Upper lobe of left lung (tissue), 6 donors: Measurements from ENCODE around the gene ZIC4. TPM values are rescaled to one million over a fixed set of nuclear protein-coding genes. Genes with fewer than 3 reads are reported as not detected.

Experiments used
- ATAC-seq, 2 donors: fragments of 200-7000 bp; cut with Tn5 transposase; one replicate each; pipeline ENCODE4 v1.9.1; 2022; ENCODE audit warnings: mild to moderate bottlenecking in 2 of 2, moderate library complexity in 2 of 2; ENCODE audit not compliant: low FRiP score in 2 of 2
- DNase-seq, 2 donors: peaks; one replicate each; pipeline ENCODE4 v3.0.0-alpha.2; 2019 to 2020
- H3K27ac ChIP-seq, 4 donors: fragments of 200-600 bp; sonication (generic); one replicate each; pipeline ENCODE4 v1.5.1; 2016 to 2019
- H3K27me3 ChIP-seq, 4 donors: fragments of 200-600 bp; sonication (generic); one replicate each; pipeline ENCODE4 v1.5.1; 2017 to 2019
- H3K36me3 ChIP-seq, 4 donors: fragments of 200-600 bp; sonication (generic); one replicate each; pipeline ENCODE4 v1.5.1; 2016 to 2019
- H3K4me1 ChIP-seq, 4 donors: fragments of 200-600 bp; sonication (generic); one replicate each; pipeline ENCODE4 v1.5.1; 2018 to 2019
- H3K4me3 ChIP-seq, 4 donors: fragments of 200-600 bp; sonication (generic); one replicate each; pipeline ENCODE4 v1.5.1; 2017 to 2019; ENCODE audit warnings: mild to moderate bottlenecking in 2 of 4, moderate library complexity in 1 of 4
- H3K9me3 ChIP-seq, 4 donors: fragments of 200-600 bp; sonication (generic); one replicate each; pipeline ENCODE4 v1.5.1; 2018 to 2019
- CTCF ChIP-seq, 6 experiments: fragments of 450-650 bp in 4 of 6; fragments of 200-600 bp in 2 of 6; sonication (generic) in 2 of 6; IDR thresholded peaks; one replicate each; pipeline ENCODE4 v1.5.1; 2016 to 2019; ENCODE audit warnings: antibody characterized with exemption in 6 of 6
- EP300 ChIP-seq, 4 donors: sonication (generic); formaldehyde crosslinking; IDR thresholded peaks; one replicate each; pipeline ENCODE4 v1.5.1; 2017; ENCODE audit warnings: antibody characterized with exemption in 4 of 4, control low read depth in 2 of 4
- POLR2A ChIP-seq, 4 donors: fragments of 450-650 bp; IDR thresholded peaks; one replicate each; pipeline ENCODE4 v1.5.1; 2016 to 2017; ENCODE audit warnings: antibody characterized with exemption in 4 of 4, mild to moderate bottlenecking in 2 of 4
- POLR2AphosphoS5 ChIP-seq, 2 donors: sonication (generic); formaldehyde crosslinking; IDR thresholded peaks; one replicate each; pipeline ENCODE4 v1.5.1; 2017; ENCODE audit warnings: antibody characterized with exemption in 2 of 2
- WGBS, 2 donors: methylation state at CpG; one replicate each; pipeline ENCODE4 v1.1.5; 2017 to 2018; 5-methylcytosine and 5-hydroxymethylcytosine counted together
- total RNA-seq, 6 donors: library from RNA; depleted of rRNA in 4 of 6; stranded (reverse); fragments of >200 nt in 4 of 6; gene quantifications; one replicate each; pipeline versions ENCODE4 v1.1.0 to v1.2.1, GENCODE V29; 2016 to 2021
- donor health status: DM: no; HTN: no; CAD: no; lungs with moderate emphysema.
- donor health status: DM: no; HTN: yes; CAD: no; lungs with severe emphysema.

ZIC4 gene
- total RNA-seq, 6 donors from 2014 or later, result not detected

- TF ChIP-seq POLR2A (IDR thresholded peaks at IDR 0.05) (no peak), CTCF (IDR thresholded peaks at IDR 0.05) (no peak), EP300 (IDR thresholded peaks at IDR 0.05) (no peak), POLR2AphosphoS5 (IDR thresholded peaks at IDR 0.05) (no peak)
- Histone ChIP-seq H3K27me3 (peaks cover 0 to 79% (median 51%) of the 10 kb centered on the region in 4 donors), H3K4me3 (no peak overlapping the region), H3K27ac (no peak overlapping the region), H3K9me3 (no peaks in the 10 kb centered on the region), H3K36me3 (no peaks in the 10 kb centered on the region), H3K4me1 (peaks cover 18 to 27% (median 21%) of the 10 kb centered on the region in 4 donors)
- 9 to 11% methylated on average over 17 of the region's 17 CpGs for WGBS, 2 donors
- DNase-seq (no peak), ATAC-seq (no peak)
These were observed 763 bp upstream of the ZIC4 start for GRCh38 chr3:147407114-147407497.

- Histone ChIP-seq H3K4me3 (no peak overlapping the region), H3K4me1 (peaks cover 10 to 14% (median 12%) of the 10 kb centered on the region in 4 donors), H3K9me3 (no peaks in the 10 kb centered on the region), H3K36me3 (no peaks in the 10 kb centered on the region), H3K27me3 (peaks cover 0 to 62% (median 40%) of the 10 kb centered on the region in 4 donors), H3K27ac (no peak overlapping the region)
- DNase-seq, result no peak
- WGBS, 2 donors, result 11 to 15% methylated on average over 20 to 21 of the region's 27 CpGs
- TF ChIP-seq POLR2AphosphoS5 (IDR thresholded peaks at IDR 0.05), result no peak
- no peak for TF ChIP-seq EP300 (IDR thresholded peaks at IDR 0.05)
- TF ChIP-seq CTCF (IDR thresholded peaks at IDR 0.05), result no peak
- no peak for TF ChIP-seq POLR2A (IDR thresholded peaks at IDR 0.05)
- no peak for ATAC-seq
These were observed 914 bp downstream of the ZIC4 start for GRCh38 chr3:147405231-147406027.

- TF ChIP-seq CTCF (IDR thresholded peaks at IDR 0.05) (no peak), POLR2A (IDR thresholded peaks at IDR 0.05) (no peak), EP300 (IDR thresholded peaks at IDR 0.05) (no peak), POLR2AphosphoS5 (IDR thresholded peaks at IDR 0.05) (no peak)
- peaks cover 4 to 8% (median 6%) of the 10 kb centered on the region in 4 donors for H3K4me1 ChIP-seq
- no peaks in the 10 kb centered on the region for H3K36me3 ChIP-seq
- no peak for DNase-seq
- peak in 1 of 2 donors; percentile 8 for ATAC-seq
- no peak overlapping the region for H3K4me3 ChIP-seq
- H3K27me3 ChIP-seq, result peaks cover 0 to 56% (median 34%) of the 10 kb centered on the region in 4 donors
- no peak overlapping the region for H3K27ac ChIP-seq
- H3K9me3 ChIP-seq, result no peaks in the 10 kb centered on the region
- 10 to 19% methylated on average over 8 to 16 of the region's 16 CpGs for WGBS, 2 donors
These were observed 1.5 kb downstream of the ZIC4 start for GRCh38 chr3:147404800-147405230.

GRCh38 chr3:147404000-147404799, 2.1 kb downstream of the ZIC4 start:
- TF ChIP-seq POLR2A (IDR thresholded peaks at IDR 0.05) (no peak), POLR2AphosphoS5 (IDR thresholded peaks at IDR 0.05) (no peak), EP300 (IDR thresholded peaks at IDR 0.05) (no peak), CTCF (IDR thresholded peaks at IDR 0.05) (no peak)
- H3K27ac ChIP-seq, result no peak overlapping the region
- H3K4me1 ChIP-seq, result peaks cover 0 to 2% (median under 1%) of the 10 kb centered on the region in 4 donors
- no peak overlapping the region for H3K4me3 ChIP-seq
- H3K27me3 ChIP-seq, result peaks cover 0 to 49% (median 29%) of the 10 kb centered on the region in 4 donors
- DNase-seq, result no peak
- 35 to 39% methylated on average over 11 of the region's 11 CpGs for WGBS, 2 donors
- no peaks in the 10 kb centered on the region for H3K9me3 ChIP-seq
- ATAC-seq, result no peak
- H3K36me3 ChIP-seq, result no peaks in the 10 kb centered on the region
